Endothelial cell of umbilical vein (primary cell): Measurements from ENCODE around the gene CCL2. TPM values are rescaled to one million over a fixed set of nuclear protein-coding genes. Genes with fewer than 3 reads are reported as not detected.

ENCODE experiments used
- BruUV-seq: library from RNA; stranded (reverse); fragments of 400-500 nt; replicated peaks from 2 replicates; lab custom pipeline; 2021; lab: Mats Ljungman, UMichigan
- CTCF ChIA-PET: fragments of 300-600, 350-600 bp; sonication (Branson Sonifier 250); formaldehyde crosslinking; loops from one replicate; lab custom pipeline; 2021; ENCODE audit warnings: antibody characterized with exemption, inconsistent platforms; lab: Charles Lee
- POLR2A ChIA-PET: fragments of 300-600, 350-600 bp; sonication (Branson Sonifier 250); formaldehyde crosslinking; loops from one replicate; lab custom pipeline; 2021; ENCODE audit warnings: antibody characterized with exemption, inconsistent platforms; lab: Charles Lee
- DNase-seq: peaks from one replicate; pipeline ENCODE4 v3.0.0-alpha.2; 2011; ENCODE audit warnings: low read depth, low spot score
- FAIRE-seq: peaks from 2 replicates; lab custom pipeline; 2011; peaks lifted over from hg19 to GRCh38; lab: Jason Lieb, UNC
- H2AFZ ChIP-seq: 2 replicates; pipeline ENCODE4 v1.6.0; 2012; ENCODE audit warnings: low read depth, low read length, control low read depth, inconsistent platforms
- H3K27ac ChIP-seq: 2 replicates; pipeline ENCODE4 v1.5.1; 2011; ENCODE audit warnings: low read depth, mild to moderate bottlenecking, control low read depth, low read length, moderate library complexity; ENCODE audit not compliant: insufficient read depth
- H3K27me3 ChIP-seq, 2 experiments: 2 replicates each; pipeline versions ENCODE4 v1.6.0 to v1.6.1; 2011; ENCODE audit warnings: low read length in 2 of 2, mixed read lengths in 1 of 2; ENCODE audit not compliant: control insufficient read depth in 2 of 2, insufficient read depth in 2 of 2
- H3K36me3 ChIP-seq, 2 experiments: 2 replicates in 1 of 2; 3 replicates in 1 of 2; pipeline ENCODE4 v1.5.1; 2011; ENCODE audit warnings: low read length in 2 of 2, mild to moderate bottlenecking in 1 of 2, moderate library complexity in 1 of 2; ENCODE audit not compliant: control insufficient read depth in 2 of 2, insufficient read depth in 2 of 2; ENCODE audit errors: extremely low read depth in 1 of 2
- H3K4me1 ChIP-seq: 3 replicates; pipeline ENCODE4 v1.5.1; 2011; ENCODE audit warnings: mild to moderate bottlenecking, low read length; ENCODE audit not compliant: control insufficient read depth, insufficient read depth; ENCODE audit errors: extremely low read depth
- H3K4me2 ChIP-seq: 2 replicates; pipeline ENCODE4 v1.6.1; 2011; ENCODE audit warnings: low read length, control low read depth, mixed read lengths; ENCODE audit not compliant: insufficient read depth
- H3K4me3 ChIP-seq, 3 experiments: fragments of 200-600 bp in 1 of 3; sonication (generic), shearing (Covaris generic) in 1 of 3; replicated peaks in 1 of 3; 2 replicates each; pipeline ENCODE4 v1.5.1; 2011 to 2016; ENCODE audit warnings: control low read depth in 3 of 3, low read length in 3 of 3, mild to moderate bottlenecking in 2 of 3, inconsistent platforms in 1 of 3, low read depth in 1 of 3, moderate library complexity in 1 of 3; ENCODE audit not compliant: insufficient read depth in 1 of 3
- H3K79me2 ChIP-seq: 2 replicates; pipeline ENCODE4 v1.6.0; 2012; ENCODE audit warnings: low read length, inconsistent platforms; ENCODE audit not compliant: control insufficient read depth, insufficient read depth
- H3K9ac ChIP-seq: replicated peaks from 2 replicates; pipeline ENCODE3; 2011; ENCODE audit warnings: low read length, control low read depth; ENCODE audit not compliant: insufficient read depth; ENCODE audit errors: extremely low read depth
- H3K9me1 ChIP-seq: replicated peaks from 3 replicates; pipeline ENCODE4 v1.6.0; 2011; ENCODE audit warnings: mild to moderate bottlenecking, low read length; ENCODE audit not compliant: control insufficient read depth, insufficient read depth; ENCODE audit errors: extremely low read depth
- H3K9me3 ChIP-seq: replicated peaks from 2 replicates; pipeline ENCODE4 v1.5.1; 2012; ENCODE audit warnings: low read length, inconsistent platforms; ENCODE audit not compliant: control insufficient read depth, insufficient read depth
- H4K20me1 ChIP-seq: replicated peaks from 2 replicates; pipeline ENCODE3; 2011; ENCODE audit warnings: mild to moderate bottlenecking, low read length; ENCODE audit not compliant: control insufficient read depth, insufficient read depth; ENCODE audit errors: extremely low read depth
- MYC ChIP-seq: IDR thresholded peaks from one replicate; pipeline ENCODE4 v1.6.1; 2011; ENCODE audit warnings: mild to moderate bottlenecking, low read depth, low read length
- POLR2A ChIP-seq: IDR thresholded peaks from 2 replicates; pipeline ENCODE4 v1.6.1; 2012; ENCODE audit warnings: low read depth, mild to moderate bottlenecking, control low read depth, low read length
- dilution Hi-C: fragments of 300-500 bp; cut with MboI; formaldehyde crosslinking; loops from one replicate; pipeline ENCODE4 v1.15.0; 2019; ENCODE audit warnings: low sequenced_read_pairs; ENCODE audit not compliant: extremely low pct_ligation_motif_present
- intact Hi-C: fragments of 100-400 bp; cut with micrococcal nuclease; formaldehyde crosslinking; loops from one replicate; pipeline ENCODE4 v1.10.0; 2022
- polyA plus RNA-seq, 4 experiments: library from polyadenylated mRNA; depleted of rRNA in 3 of 4; stranded (reverse) in 3 of 4; unstranded in 1 of 4; fragments of >200 nt; gene quantifications; 2 replicates each; pipeline versions ENCODE4 v1.2.1 to v1.2.3, GENCODE V29; 2011 to 2012; ENCODE audit warnings: missing spikeins in 1 of 4
- total RNA-seq: library from RNA; stranded (reverse); gene quantifications from 2 replicates; pipeline ENCODE4 v1.2.3, GENCODE V29; 2021
- TF ChIP-seq, protein P1 (sequence below): IDR thresholded peaks from 2 replicates; pipeline ENCODE4 v1.6.1; 2011; ENCODE audit not compliant: insufficient read depth, insufficient read length
- TF ChIP-seq, protein P2 (sequence below), 2 donors: IDR thresholded peaks; 1 replicate in 1 of 2; 2 replicates in 1 of 2; pipeline ENCODE4 v1.5.1; 2011; ENCODE audit warnings: low read length in 2 of 2, mild to moderate bottlenecking in 2 of 2, moderate library complexity in 2 of 2, control low read depth in 1 of 2, inconsistent platforms in 1 of 2, low read depth in 1 of 2; ENCODE audit not compliant: insufficient read depth in 1 of 2; ENCODE audit errors: extremely low read depth in 1 of 2

The CCL2 gene
- total and polyA plus RNA-seq, 2 donors (not counting 3 experiments of a cell fraction or from before 2014, with no cell fraction given), result 238 to 599 TPM

DNA sequence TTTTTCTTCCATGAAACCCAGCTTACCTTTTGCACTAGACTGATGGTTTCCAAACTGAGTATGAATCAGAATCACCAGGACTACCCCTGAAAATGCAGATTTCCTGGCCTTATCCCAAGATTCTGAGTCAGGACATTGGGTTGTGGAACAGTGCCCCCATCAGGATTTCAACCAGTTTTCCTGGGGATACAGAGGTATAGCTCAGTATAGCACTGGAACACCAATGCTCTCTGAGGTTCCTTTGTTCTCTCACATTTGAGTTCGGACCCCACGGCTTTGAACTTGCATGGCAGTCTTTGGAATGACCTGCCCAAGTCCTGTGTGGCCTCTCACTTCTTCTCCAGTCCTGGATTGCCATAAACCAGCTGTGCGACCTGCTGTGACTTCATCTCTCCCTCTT, 51.4 kb downstream of the CCL2 start:
- no peak overlapping the region for H2AFZ ChIP-seq
- no peak overlapping the region for H3K4me3 ChIP-seq
- dilution Hi-C loops (loop anchor here (25.0 kb wide), 1 partner anchor 94 kb away; no protein-coding TSS in a partner anchor), intact Hi-C loops (loop anchor here (1.0 kb wide), 6 partner anchors 47 to 135 kb away; no protein-coding TSS in a partner anchor)
- no peaks in the 10 kb centered on the region for H4K20me1 ChIP-seq
- H3K4me1 ChIP-seq, result no peaks in the 10 kb centered on the region
- BruUV-seq, result no TSS peak
- H3K27me3 ChIP-seq, result peaks cover 15% of the 10 kb centered on the region in 2 experiments
- no peaks in the 10 kb centered on the region for H3K79me2 ChIP-seq
- ChIA-PET POLR2A (interaction anchor here (1.2 kb wide), 1 partner anchor 106 kb away, joined by 3 read pairs; no protein-coding TSS in a partner anchor), CTCF (interaction anchor here (0.6 to 11.1 kb wide), 36 partner anchors 10 to 138 kb away, joined by 3 to 202 read pairs (median 5); partner anchors contain the start of genes CCL1, CCL13, CCL2 and CCL7)
- no peaks in the 10 kb centered on the region for H3K9me3 ChIP-seq
- H3K4me2 ChIP-seq, result no peak overlapping the region
- peak; percentile 75 for DNase-seq
- TF ChIP-seq POLR2A (no peak), MYC (no peak)
- TF ChIP-seq, protein P1, sequence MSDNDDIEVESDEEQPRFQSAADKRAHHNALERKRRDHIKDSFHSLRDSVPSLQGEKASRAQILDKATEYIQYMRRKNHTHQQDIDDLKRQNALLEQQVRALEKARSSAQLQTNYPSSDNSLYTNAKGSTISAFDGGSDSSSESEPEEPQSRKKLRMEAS, result no peak
- TF ChIP-seq, protein P2, sequence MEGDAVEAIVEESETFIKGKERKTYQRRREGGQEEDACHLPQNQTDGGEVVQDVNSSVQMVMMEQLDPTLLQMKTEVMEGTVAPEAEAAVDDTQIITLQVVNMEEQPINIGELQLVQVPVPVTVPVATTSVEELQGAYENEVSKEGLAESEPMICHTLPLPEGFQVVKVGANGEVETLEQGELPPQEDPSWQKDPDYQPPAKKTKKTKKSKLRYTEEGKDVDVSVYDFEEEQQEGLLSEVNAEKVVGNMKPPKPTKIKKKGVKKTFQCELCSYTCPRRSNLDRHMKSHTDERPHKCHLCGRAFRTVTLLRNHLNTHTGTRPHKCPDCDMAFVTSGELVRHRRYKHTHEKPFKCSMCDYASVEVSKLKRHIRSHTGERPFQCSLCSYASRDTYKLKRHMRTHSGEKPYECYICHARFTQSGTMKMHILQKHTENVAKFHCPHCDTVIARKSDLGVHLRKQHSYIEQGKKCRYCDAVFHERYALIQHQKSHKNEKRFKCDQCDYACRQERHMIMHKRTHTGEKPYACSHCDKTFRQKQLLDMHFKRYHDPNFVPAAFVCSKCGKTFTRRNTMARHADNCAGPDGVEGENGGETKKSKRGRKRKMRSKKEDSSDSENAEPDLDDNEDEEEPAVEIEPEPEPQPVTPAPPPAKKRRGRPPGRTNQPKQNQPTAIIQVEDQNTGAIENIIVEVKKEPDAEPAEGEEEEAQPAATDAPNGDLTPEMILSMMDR (IDR thresholded peaks at IDR 0.05; ENCODE audit: extremely low read depth in 1 of 2, insufficient read depth in 1 of 2, low read depth in 1 of 2, low read length in 2 of 2), result peak; percentile 46 to 57
- peak; percentile 91 for FAIRE-seq
- H3K36me3 ChIP-seq, result no peaks in the 10 kb centered on the region
- no peak overlapping the region for H3K9ac ChIP-seq
- no peak overlapping the region for H3K27ac ChIP-seq
- no peaks in the 10 kb centered on the region for H3K9me1 ChIP-seq

Other genes starting within 250 kb of the CCL2 start
- gene CCL7, start 14.9 kb downstream of the CCL2 start, total RNA-seq, result not detected in 2 replicates
- gene CCL7, start 14.9 kb downstream of the CCL2 start, polyA plus RNA-seq, result 0.25 and 0.76 TPM in 2 replicates
- not detected in 2 replicates for gene CCL11, start 30.5 kb downstream of the CCL2 start, total RNA-seq
- not detected in 2 replicates for gene CCL11, start 30.5 kb downstream of the CCL2 start, polyA plus RNA-seq
- not detected in 2 replicates for gene CCL8, start 64.2 kb downstream of the CCL2 start, total RNA-seq
- not detected in 2 replicates for gene CCL8, start 64.2 kb downstream of the CCL2 start, polyA plus RNA-seq
- gene CCL13, start 101.2 kb downstream of the CCL2 start, total RNA-seq, result not detected in 2 replicates
- not detected in 2 replicates for gene CCL13, start 101.2 kb downstream of the CCL2 start, polyA plus RNA-seq
- gene CCL1, start 107.9 kb downstream of the CCL2 start, total RNA-seq, result not detected in 2 replicates
- gene CCL1, start 107.9 kb downstream of the CCL2 start, polyA plus RNA-seq, result not detected in 2 replicates